ENCODE measurements around the gene ARHGEF1. TPM values are rescaled to one million over a fixed set of nuclear protein-coding genes. Genes with fewer than 3 reads are reported as not detected.
A peak's percentile ranks its signal among the peaks of the same experiment; 100 is the strongest.
"Not testable (repeated sequence)": the region's sequence is repeated elsewhere in the genome, so short reads cannot be mapped to it uniquely, and the experiment has no call there.

Gene ARHGEF1
- total RNA-seq, 1 experiment from 2014 or later = 39.6 TPM

- no peak for DNase-seq (ENCODE audit: extremely low read depth, low read depth)
Measured at GRCh38 chr19:41861116-41861768, 21.7 kb upstream of the ARHGEF1 start.

- DNase-seq (ENCODE audit: extremely low read depth, low read depth) = no peak
Measured at GRCh38 chr19:41861846-41862245, 21.1 kb upstream of the ARHGEF1 start.

- DNase-seq (ENCODE audit: extremely low read depth, low read depth) = no peak
Measured at GRCh38 chr19:41862445-41862986, 20.5 kb upstream of the ARHGEF1 start.

GRCh38 chr19:41863209-41863931 is 19.6 kb upstream of the ARHGEF1 start:
- no peak for DNase-seq (ENCODE audit: extremely low read depth, low read depth)

- DNase-seq (ENCODE audit: extremely low read depth, low read depth) = no peak
Measured at GRCh38 chr19:41864374-41864773, 18.6 kb upstream of the ARHGEF1 start.

- DNase-seq (ENCODE audit: extremely low read depth, low read depth) = no peak
Measured at GRCh38 chr19:41866284-41866683, 16.7 kb upstream of the ARHGEF1 start.

GRCh38 chr19:41868120-41868988 is 14.6 kb upstream of the ARHGEF1 start:
- DNase-seq (ENCODE audit: extremely low read depth, low read depth) = no peak

- DNase-seq (ENCODE audit: extremely low read depth, low read depth) = no peak
Measured at GRCh38 chr19:41868989-41869300, 14.0 kb upstream of the ARHGEF1 start.

- no peak for DNase-seq (ENCODE audit: extremely low read depth, low read depth)
Measured at GRCh38 chr19:41869374-41869955, 13.5 kb upstream of the ARHGEF1 start.

GRCh38 chr19:41870401-41870873 is 12.5 kb upstream of the ARHGEF1 start:
- DNase-seq (ENCODE audit: extremely low read depth, low read depth) = no peak

- DNase-seq (ENCODE audit: extremely low read depth, low read depth) = no peak
Measured at GRCh38 chr19:41871573-41872383, 11.2 kb upstream of the ARHGEF1 start.

GRCh38 chr19:41872384-41872774 is 10.6 kb upstream of the ARHGEF1 start:
- no peak for DNase-seq (ENCODE audit: extremely low read depth, low read depth)

- DNase-seq (ENCODE audit: extremely low read depth, low read depth) = peak; percentile 74
Measured at GRCh38 chr19:41872775-41873647, 10.0 kb upstream of the ARHGEF1 start.

- not testable (repeated sequence) for DNase-seq (ENCODE audit: extremely low read depth, low read depth)
Measured at GRCh38 chr19:41875973-41876372, 7.0 kb upstream of the ARHGEF1 start.

- no peak for DNase-seq (ENCODE audit: extremely low read depth, low read depth)
Measured at GRCh38 chr19:41876847-41877832, 5.8 kb upstream of the ARHGEF1 start, which contains the start of gene CD79A. CD79A (plus strand) TSS chr19:41877279; CDS start chr19:41877305, 26 bp downstream.

GRCh38 chr19:41877916-41878905 is 4.8 kb upstream of the ARHGEF1 start:
- DNase-seq (ENCODE audit: extremely low read depth, low read depth) = no peak

Data from NCI-H460 (cell line).